Cortex of kidney (tissue), 1 donor: Measurements from ENCODE around the gene HSD11B1.

ENCODE experiments used
- DNase-seq: peaks from one replicate; lab custom pipeline; 2025; lab: John Stamatoyannopoulos, UW

Gene HSD11B1

DNA sequence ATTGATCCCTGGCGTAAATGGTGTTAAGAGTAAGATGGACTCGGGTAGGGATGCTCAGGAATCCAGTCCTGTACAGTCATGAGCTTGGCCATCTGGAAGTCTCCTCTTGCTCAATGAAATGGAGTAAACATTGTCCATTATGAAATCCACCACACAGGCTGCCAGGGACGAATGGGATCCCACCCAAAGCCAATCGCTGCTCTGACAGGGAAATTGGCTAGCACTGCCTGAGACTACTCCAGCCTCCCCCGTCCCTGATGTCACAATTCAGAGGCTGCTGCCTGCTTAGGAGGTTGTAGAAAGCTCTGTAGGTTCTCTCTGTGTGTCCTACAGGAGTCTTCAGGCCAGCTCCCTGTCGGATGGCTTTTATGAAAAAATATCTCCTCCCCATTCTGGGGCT lies at the start of gene HSD11B1:
Gene HSD11B1 (plus strand): TSS at position 263 of the 400 bp plus-strand sequence. CDS start 97 bp downstream, at position 360.
- DNase-seq = no peak

DNA sequence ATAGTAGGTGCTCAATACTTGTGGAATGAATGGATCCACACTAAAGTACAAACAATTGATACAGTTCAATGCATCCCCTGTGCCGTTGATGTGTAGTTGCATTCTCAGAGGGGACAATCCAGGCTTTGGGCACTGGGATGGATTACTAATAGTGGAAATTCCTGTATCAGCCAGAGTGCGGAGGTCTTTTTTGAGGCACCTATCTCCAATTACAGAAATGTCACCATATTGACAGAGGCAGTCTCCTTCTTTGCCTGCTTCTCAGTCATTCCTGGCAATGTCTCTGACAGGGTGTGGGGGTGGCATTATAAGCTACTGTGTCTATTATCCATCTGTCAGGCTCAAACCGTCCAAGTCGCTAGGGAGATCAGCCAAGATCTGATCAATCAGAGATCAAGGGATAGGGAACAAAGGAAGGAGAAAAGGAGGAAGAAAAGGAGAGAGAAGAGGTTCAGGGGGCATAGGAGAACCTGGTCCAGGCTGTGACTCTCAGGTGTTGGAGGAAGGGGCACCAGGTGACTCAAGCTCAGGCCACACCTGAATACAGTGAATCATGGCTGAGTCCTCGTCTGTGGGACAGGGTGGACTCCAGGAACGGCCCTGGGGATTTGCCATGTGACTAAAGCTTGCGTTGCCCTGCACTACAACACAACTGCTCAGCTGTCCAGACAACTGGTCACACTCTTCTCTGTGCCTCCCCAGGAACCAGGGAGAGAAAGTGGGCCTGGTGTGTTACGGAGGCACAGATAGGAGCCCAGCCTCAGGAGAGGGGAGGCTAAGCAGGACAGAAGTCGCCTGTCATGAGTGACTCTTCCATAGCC lies 49.0 kb upstream of the HSD11B1 start:
- no peak for DNase-seq

DNA sequence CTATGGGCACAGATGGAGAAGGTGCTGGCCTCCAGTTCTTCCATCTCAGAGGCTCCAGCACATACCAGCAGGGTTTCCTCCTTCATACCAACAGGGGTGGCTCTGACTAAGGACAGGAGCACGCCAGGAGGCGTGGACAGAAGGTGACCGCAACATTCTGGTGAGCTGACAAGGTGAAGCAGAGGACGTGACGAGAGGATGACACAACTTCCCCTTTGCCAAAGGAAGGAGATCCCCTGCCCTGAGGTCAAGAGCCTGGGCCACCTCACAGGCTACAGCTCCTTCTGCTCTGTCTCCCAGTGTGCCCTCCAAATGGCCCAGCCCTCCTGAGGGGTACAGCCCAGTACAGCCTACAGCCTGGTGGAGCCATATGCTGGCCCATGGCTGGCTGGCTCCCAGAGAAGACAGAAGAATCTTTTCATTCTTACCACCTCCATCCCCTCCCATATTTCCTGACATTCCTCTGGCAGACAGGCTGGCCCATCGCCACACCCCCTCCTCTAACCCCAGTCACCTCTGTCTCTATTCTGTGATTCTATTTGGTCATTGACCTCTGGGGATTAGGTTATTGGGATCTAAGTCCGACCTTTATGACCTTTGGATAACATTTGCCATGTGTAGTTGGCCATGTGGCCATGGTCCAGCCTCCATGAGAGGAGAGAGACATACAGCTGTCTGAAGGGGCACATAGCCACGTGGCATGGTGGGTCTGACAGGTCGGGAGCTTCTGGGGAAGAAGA lies 47.3 kb upstream of the HSD11B1 start:
- DNase-seq = no peak

DNA sequence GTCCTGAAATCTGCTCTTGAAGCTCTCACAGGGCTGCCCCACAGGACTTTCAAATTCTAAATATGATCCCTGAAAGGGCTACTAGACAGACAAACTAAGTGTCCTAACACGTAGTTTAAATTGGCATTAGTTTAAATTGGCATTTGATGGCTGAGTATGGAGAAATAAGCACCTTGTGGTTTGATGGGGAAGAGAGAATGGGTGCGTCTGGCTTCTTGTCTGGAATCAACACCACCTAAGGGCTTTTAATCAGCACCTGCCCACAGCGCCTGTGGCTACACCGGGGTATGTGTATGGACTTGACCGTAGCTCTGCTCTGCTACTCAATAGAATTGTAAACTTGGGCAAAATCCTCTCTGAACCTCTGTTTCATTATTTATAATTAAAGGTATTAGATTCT lies 46.7 kb upstream of the HSD11B1 start:
- DNase-seq = no peak

DNA sequence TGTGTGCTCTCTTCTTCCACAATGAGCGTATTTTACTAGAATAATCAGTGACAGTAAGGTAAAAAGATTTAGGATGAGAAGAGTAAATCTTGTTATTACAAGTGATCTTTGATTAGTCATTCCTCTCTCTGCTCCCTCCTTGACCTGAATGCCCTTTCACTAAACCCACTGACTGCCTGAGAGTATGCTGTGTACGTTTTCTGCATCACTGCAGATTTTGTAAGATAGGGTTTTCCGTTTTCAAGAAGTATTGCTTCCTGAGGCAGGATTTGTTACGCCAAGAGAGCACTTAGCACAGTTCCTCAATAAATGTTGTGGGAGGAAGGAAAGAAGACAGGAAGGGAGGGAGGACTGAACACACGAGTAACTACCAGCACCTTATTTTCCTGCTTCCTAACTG lies 44.7 kb upstream of the HSD11B1 start:
- DNase-seq = no peak

DNA sequence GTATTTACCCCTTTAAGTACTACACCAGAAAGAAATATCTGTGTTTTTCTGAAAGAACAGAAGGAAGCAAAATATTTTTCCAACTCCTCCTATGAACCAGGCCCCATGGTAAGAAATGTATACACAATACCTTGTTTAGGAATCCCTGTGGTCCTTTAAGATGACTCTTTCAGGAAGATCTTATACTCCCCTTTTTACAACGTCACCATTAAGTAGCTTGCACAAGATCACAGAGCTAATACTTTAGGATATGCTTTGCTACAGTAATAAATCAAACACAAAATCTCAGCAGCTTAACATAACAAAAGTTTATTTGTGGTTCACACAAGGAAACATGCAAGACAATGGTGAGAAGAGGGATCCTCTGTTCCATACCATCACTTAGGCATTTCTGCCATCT lies 43.6 kb upstream of the HSD11B1 start:
- no peak for DNase-seq

DNA sequence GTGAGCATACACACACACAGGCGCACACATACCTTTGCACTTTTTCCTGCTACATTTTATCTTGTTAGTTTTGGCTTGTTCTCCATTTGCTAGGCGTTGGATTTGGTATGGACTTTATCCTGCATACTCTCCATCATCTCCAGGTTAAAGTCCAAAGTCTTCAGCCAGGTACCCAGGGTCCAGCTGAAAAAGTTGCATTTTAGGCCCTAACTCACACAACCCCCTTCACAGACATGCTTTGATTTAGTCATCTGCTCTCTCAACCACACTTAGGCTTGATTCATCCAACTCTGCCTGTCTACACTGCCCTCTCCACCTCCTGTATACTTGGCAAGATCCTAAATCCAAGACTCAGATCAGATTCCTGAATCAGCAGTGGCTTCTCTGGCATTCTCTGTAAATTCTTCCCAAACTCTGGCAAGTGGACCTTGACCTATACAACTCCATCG lies 41.7 kb upstream of the HSD11B1 start:
- DNase-seq = no peak

DNA sequence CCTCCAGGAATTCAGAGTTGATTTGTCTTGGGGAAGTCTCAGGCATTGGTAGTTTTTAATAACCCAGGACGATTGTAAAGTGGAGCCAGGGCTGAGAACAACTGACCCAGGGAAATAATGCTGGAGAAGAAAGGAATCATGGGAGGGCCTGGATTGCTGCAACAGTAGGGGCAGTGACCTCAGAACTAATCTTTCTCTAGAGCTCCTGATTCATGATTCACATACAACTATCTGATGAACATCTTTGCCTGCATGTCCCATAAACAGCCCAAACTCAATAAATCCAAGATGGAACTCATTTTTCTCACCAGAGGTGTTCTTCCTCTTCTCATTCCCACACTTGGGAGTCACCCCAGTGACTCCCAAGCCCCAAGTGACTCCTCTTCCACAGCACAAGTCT lies 37.5 kb upstream of the HSD11B1 start:
- no peak for DNase-seq

DNA sequence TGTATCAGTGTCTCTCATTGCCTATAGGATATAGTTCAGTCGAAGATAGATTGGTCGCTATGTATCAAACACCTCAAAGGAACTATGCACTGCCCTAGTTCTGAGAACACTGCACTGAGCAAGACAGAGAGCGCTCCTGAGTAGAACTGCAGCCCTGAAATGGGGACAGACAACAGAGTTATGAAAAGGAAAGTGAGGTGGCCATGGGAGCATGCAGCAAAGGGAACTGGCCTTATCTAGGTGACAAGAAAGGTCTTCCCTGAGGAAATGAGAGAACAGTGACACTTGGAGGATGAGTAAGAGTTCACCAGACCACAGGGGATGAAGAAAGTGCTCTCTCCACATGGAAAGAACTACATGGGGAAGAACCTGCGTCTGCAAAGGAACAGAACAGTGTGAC lies 36.9 kb upstream of the HSD11B1 start:
- DNase-seq = no peak

DNA sequence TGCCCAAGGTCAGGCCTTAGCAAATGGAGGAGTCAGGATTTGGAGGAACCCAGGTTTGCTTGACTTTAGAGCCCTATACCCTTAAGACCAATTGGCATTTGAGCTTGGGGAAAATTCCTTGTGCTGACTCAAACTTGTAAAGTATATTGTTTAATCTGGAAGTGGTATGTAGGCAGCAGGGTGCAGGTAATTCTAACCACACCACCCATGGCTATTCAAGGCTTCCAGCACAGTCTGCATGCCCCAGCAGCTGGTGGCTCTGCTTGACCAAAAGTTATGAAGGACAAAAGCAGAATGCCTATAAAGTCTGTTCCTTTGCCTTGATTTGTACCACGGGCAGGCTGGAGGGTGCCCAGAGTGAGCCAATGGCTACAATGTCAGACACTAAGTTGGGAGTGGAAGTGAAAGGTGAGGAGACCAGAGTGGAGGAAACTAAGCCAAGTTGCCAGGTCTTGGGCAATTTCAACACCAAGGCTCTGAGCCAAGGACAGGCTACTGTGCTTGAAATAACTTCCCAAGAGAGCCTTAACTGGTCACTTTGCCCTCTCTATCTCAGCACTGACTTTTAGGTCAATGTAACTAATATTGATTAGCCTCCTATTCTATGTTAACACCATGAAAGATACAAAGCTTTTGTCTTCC lies 34.1 kb upstream of the HSD11B1 start:
- DNase-seq = no peak

DNA sequence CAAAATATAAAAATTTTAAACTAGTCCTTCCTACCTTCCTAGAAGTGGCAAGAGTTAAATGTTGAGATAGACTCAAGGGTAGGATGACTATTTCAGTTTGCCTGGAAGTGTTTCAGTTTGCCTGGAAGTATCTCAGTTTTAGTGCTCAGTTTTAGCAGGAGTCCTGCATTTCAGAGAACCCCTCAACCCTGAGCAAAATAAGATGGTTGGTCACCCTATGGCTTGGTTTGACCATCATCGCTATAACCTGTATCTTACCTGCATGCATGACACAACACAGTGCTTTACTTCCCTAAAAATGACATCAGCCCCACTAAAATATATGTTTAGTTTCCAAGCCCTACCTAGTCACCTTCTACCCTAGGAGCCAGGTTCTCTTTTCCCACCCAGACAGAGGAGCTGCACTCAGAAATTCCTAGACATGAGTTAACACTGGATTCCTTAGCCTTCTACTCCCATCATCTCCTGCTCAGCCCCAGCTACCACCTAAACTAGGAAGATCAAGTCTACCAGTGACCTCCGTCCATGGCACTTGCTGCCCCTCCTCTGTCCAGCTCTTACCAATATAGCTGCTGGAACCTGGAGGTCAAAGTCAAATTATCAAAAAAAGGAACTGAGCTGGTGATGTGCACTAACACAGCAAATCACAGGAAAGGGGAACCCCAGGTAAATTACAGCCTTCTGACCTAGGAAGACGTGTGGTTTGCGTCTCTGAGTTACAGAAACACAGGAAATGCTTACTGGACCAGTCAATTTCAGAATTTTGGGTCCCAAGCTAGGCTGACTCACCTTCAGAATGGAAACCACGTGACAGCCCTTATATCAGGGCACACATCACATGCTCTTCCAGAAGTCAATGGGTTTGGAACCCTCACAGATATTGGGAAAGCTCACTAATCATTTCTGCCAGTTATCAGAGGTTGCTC lies 31.7 kb upstream of the HSD11B1 start:
- no peak for DNase-seq

DNA sequence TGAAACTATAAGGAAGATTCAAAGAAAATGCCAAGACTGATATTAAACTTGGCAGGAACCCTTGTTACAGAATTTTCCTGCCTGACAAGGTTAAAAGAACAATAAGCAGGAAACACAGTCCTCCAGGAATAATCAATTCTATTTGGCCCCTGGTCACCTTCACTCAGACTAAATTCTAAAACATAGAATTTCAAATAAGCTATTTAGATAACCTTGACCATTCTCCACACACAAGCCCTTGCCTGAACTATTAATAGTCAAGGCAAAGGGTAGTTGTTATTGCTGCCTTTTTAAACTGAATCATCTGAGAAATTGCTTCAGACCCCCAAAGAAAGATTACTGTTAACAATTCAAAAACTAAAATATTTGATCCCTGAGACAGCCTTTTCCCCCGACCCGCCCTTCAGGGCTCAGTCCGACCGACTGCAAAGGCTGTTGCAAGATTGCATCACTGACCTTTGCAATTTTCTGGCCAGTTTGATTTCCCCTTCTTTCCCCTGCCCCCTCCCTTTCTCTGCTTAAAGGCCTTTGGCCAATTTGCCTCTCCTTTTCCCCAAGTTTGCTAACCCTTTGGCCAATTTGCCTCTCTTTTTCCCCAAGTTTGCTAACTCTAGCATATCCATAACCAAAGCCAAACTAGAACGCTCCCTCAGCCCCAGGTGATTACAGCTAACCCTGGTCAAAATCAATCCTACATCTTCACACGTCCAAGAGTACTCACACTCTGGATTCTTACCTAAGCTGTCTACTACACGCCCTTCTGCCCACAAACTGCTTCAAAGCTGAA lies 30.8 kb upstream of the HSD11B1 start:
- no peak for DNase-seq

DNA sequence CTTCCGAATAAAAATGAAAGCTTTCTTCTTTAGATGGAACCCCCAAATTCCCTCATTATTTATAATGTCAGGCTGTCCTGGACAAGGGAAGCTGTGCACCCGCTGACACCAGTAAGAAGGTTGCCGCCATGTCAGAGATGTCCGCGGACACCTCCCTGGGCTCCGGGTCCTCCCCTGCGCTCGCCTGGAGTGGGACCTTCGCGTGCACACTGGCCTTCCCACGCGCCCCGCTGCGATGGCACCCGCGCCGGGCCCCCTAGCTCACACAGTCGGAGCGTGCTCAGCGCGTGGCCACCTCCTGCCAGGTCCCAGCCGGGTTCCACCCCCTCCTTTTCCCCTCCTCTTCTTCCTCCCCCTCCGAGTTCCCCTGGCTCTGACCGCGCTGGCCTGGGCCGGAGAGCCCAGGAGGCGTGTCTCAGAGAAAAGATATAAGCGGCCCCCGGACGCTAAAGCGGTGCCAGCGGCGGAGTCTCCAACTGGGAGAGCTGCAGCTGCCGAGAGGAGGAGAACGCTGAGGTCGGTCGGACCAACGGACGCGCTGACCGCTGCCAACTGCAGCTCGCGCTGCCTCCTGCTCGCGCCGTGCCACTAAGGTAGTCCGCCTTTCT lies 29.6 kb upstream of the HSD11B1 start, which contains the start of gene G0S2:
Gene G0S2 (plus strand): TSS at position 456 of the 608 bp plus-strand sequence. CDS start 273 bp downstream, outside the sequence.
- DNase-seq = peak; percentile 63

DNA sequence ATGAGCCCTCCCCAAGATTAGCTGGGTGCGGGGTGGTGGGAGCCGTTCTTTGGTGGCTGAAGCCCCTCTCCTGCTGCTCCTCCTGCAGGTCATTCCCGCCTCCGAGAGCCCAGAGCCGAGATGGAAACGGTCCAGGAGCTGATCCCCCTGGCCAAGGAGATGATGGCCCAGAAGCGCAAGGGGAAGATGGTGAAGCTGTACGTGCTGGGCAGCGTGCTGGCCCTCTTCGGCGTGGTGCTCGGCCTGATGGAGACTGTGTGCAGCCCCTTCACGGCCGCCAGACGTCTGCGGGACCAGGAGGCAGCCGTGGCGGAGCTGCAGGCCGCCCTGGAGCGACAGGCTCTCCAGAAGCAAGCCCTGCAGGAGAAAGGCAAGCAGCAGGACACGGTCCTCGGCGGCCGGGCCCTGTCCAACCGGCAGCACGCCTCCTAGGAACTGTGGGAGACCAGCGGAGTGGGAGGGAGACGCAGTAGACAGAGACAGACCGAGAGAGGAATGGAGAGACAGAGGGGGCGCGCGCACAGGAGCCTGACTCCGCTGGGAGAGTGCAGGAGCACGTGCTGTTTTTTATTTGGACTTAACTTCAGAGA lies 29.0 kb upstream of the HSD11B1 start:
- no peak for DNase-seq

DNA sequence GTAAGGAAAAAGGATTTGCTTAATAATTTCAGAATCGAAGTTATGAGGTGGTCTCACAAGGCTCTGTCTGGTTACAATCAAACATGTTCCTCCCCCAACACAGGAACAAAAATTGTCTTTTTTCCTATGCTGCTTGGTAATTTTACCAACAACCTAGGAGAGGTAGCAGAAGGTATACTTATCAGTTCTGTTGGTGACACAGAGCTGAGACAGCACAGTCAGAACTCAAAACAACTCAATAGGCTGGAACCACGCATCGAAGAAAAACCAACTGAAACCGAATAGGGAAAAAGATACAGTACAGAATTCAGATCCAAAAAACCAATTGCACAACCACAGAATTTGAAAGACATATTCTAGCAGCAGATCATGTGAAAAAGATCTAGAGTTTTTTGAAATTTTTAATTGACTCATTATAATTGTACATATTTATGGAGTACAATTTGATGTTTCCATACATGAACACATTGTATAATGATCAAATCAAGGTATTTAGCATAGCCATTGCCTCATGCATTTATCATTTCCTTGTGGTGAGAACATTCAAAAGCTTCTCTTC lies 25.6 kb upstream of the HSD11B1 start:
- no peak for DNase-seq

DNA sequence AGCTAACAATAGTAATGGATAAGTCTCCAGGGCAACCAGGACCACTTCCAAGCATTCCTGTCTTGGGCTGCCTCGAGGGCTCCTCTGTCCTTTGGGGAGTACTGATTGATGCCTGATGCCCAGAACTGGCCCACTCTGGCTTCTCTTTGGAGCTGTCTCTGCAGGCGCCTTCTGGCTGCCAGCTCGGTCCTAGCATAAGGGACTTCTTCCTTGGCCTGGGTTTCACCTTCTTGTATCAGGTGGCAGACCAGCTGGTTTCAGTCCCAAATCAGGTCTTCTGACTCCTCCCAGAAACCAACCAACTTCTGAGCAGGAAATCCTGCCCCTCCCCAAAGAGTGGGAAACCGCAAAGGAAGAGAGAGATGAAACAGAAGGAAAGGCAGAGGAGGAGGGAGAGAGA lies 18.8 kb upstream of the HSD11B1 start:
- DNase-seq = no peak

DNA sequence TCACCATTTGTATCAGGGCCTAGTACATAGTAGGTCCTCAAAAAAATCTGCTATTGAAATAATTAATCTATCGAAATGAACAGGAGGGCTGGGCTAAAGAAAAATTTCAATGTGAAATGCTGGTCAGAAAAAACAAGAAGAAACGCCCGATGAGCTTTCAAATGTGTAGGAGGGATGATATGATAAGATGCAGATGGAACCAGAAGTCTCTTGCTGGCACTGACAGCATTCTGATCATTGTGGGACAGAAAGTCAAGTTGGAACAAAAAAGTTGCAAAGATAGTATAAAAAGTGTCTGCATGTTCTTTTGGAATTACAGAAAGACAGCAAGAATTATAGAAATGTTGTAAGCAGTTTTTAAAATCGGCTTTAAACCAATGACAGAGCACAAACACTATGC lies 18.3 kb upstream of the HSD11B1 start:
- no peak for DNase-seq

DNA sequence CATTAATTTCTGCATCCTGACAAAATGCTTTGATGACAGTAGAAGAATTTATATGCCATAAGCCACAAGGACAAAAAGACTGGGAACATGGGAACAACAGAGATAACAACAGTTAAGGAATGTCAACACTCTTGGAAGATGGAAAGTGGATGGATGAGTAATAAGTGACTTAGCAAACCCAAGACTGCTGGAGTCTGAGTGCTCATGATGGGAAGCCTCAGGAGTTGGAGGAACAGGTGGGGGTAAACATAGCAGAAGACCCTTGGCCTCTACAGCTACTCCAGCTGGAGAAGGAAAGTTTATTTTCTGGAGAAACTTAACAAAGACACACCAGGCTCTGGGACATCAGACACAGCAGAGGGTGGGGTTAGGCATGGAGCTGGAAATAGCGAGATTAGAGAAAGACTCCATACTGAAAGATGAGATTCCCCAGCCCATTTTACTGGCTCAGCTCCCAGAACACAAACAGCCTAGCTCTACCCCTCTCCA lies 15.9 kb upstream of the HSD11B1 start:
- DNase-seq = no peak

DNA sequence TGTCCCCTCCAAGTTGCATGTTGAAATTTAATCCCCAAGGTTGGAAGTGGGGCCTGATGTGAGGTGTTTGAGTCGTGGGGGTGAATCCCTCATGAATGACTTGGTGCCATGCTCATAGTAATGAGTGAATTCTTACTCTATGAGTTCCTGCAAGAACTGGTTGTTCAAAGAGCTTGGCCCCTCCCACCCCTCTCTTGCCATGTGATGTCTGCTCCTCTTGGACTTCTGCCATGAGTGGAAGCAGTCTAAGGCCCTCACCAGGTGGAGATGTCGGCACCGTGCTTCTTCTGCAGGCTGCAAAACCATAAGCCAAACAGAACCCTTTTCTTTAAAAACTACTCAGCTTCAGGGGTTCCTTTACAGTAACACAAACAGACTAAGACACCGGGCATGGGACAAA lies 15.2 kb upstream of the HSD11B1 start:
- DNase-seq = no peak
